Measurements from ENCODE around the gene CTXND1. TPM values are rescaled to one million over a fixed set of nuclear protein-coding genes. Genes with fewer than 3 reads are reported as not detected.

Gene CTXND1
- total and polyA plus RNA-seq, 2 donors (not counting 1 experiment from before 2014, with no cell fraction given), result under 0.01 to 0.01 TPM

GRCh38 chr15:80160570-80161156 lies 91.3 kb downstream of the CTXND1 start:
- Histone ChIP-seq H2AFZ (ENCODE audit: low read length) (no peak overlapping the region), H3K9me3 (ENCODE audit: control insufficient read depth, insufficient read depth, low read depth, low read length) (no peaks in the 10 kb centered on the region), H3K36me3 (ENCODE audit: control insufficient read depth, insufficient read depth, low read length) (peaks cover 13% of the 10 kb centered on the region), H3K27me3 (ENCODE audit: control insufficient read depth, insufficient read depth, low read length) (no peaks in the 10 kb centered on the region), H3K9ac (ENCODE audit: insufficient read depth, low read length) (no peak overlapping the region), H3K79me2 (ENCODE audit: control insufficient read depth, insufficient read depth, low read length) (no peaks in the 10 kb centered on the region), H3K4me2 (ENCODE audit: extremely low read depth, insufficient read depth, low read length) (no peak overlapping the region), H4K20me1 (ENCODE audit: control insufficient read depth, extremely low read depth, insufficient read depth, low read length) (no peaks in the 10 kb centered on the region), H3K27ac (ENCODE audit: insufficient read depth, low read length) (peak overlapping the region; percentile 66), H3K4me3 (replicated peaks in 1 of 4; ENCODE audit: control extremely low read depth in 1 of 4, insufficient read depth in 1 of 4, low read depth in 3 of 4, low read length in 4 of 4) (no peak overlapping the region), H3K4me1 (ENCODE audit: control insufficient read depth, extremely low read depth, insufficient read depth, low read length) (peaks cover 10% of the 10 kb centered on the region)
- peak; percentile 92 to 93 for DNase-seq (ENCODE audit: low read depth in 2 of 2)
- TF ChIP-seq CTCF (conservative IDR thresholded peaks at IDR 0.05 in 1 of 2, IDR thresholded peaks at IDR 0.05 in 1 of 2; ENCODE audit: low read depth in 1 of 2, low read length in 2 of 2), result no peak
- TF ChIP-seq EZH2 (IDR thresholded peaks at IDR 0.05; ENCODE audit: low read length, missing control alignments), result no peak

- H3K27ac ChIP-seq (ENCODE audit: insufficient read depth, low read length), result peak overlapping the region; percentile 66
- no peak overlapping the region for H3K9ac ChIP-seq (ENCODE audit: insufficient read depth, low read length)
- H4K20me1 ChIP-seq (ENCODE audit: control insufficient read depth, extremely low read depth, insufficient read depth, low read length), result no peaks in the 10 kb centered on the region
- H3K4me3 ChIP-seq (replicated peaks in 1 of 4; ENCODE audit: control extremely low read depth in 1 of 4, insufficient read depth in 1 of 4, low read depth in 3 of 4, low read length in 4 of 4), result no peak overlapping the region
- H2AFZ ChIP-seq (ENCODE audit: low read length), result no peak overlapping the region
- no peaks in the 10 kb centered on the region for H3K27me3 ChIP-seq (ENCODE audit: control insufficient read depth, insufficient read depth, low read length)
- peaks cover 13% of the 10 kb centered on the region for H3K36me3 ChIP-seq (ENCODE audit: control insufficient read depth, insufficient read depth, low read length)
- no peak overlapping the region for H3K4me2 ChIP-seq (ENCODE audit: extremely low read depth, insufficient read depth, low read length)
- H3K9me3 ChIP-seq (ENCODE audit: control insufficient read depth, insufficient read depth, low read depth, low read length), result no peaks in the 10 kb centered on the region
- H3K4me1 ChIP-seq (ENCODE audit: control insufficient read depth, extremely low read depth, insufficient read depth, low read length), result peaks cover 10% of the 10 kb centered on the region
- peak; percentile 40 to 82 for DNase-seq (ENCODE audit: low read depth in 2 of 2)
- TF ChIP-seq CTCF (conservative IDR thresholded peaks at IDR 0.05 in 1 of 2, IDR thresholded peaks at IDR 0.05 in 1 of 2; ENCODE audit: low read depth in 1 of 2, low read length in 2 of 2), result no peak
- no peak for TF ChIP-seq EZH2 (IDR thresholded peaks at IDR 0.05; ENCODE audit: low read length, missing control alignments)
- H3K79me2 ChIP-seq (ENCODE audit: control insufficient read depth, insufficient read depth, low read length), result no peaks in the 10 kb centered on the region
Observed at GRCh38 chr15:80159811-80160569, 92.0 kb downstream of the CTXND1 start.

GRCh38 chr15:80159301-80159700 lies 92.7 kb downstream of the CTXND1 start:
- Histone ChIP-seq H3K27me3 (ENCODE audit: control insufficient read depth, insufficient read depth, low read length) (no peaks in the 10 kb centered on the region), H3K4me2 (ENCODE audit: extremely low read depth, insufficient read depth, low read length) (no peak overlapping the region), H3K9ac (ENCODE audit: insufficient read depth, low read length) (no peak overlapping the region), H3K79me2 (ENCODE audit: control insufficient read depth, insufficient read depth, low read length) (no peaks in the 10 kb centered on the region), H3K4me1 (ENCODE audit: control insufficient read depth, extremely low read depth, insufficient read depth, low read length) (peaks cover 11% of the 10 kb centered on the region), H4K20me1 (ENCODE audit: control insufficient read depth, extremely low read depth, insufficient read depth, low read length) (no peaks in the 10 kb centered on the region), H2AFZ (ENCODE audit: low read length) (no peak overlapping the region), H3K9me3 (ENCODE audit: control insufficient read depth, insufficient read depth, low read depth, low read length) (no peaks in the 10 kb centered on the region), H3K4me3 (replicated peaks in 1 of 4; ENCODE audit: control extremely low read depth in 1 of 4, insufficient read depth in 1 of 4, low read depth in 3 of 4, low read length in 4 of 4) (no peak overlapping the region), H3K36me3 (ENCODE audit: control insufficient read depth, insufficient read depth, low read length) (peaks cover 13% of the 10 kb centered on the region), H3K27ac (ENCODE audit: insufficient read depth, low read length) (no peak overlapping the region)
- TF ChIP-seq CTCF (conservative IDR thresholded peaks at IDR 0.05 in 1 of 2, IDR thresholded peaks at IDR 0.05 in 1 of 2; ENCODE audit: low read depth in 1 of 2, low read length in 2 of 2) (no peak), EZH2 (IDR thresholded peaks at IDR 0.05; ENCODE audit: low read length, missing control alignments) (no peak)
- no peak for DNase-seq (ENCODE audit: low read depth in 2 of 2)

Measured in fibroblast of lung (primary cell).